ENCODE results near the gene SF3B6.

DNA sequence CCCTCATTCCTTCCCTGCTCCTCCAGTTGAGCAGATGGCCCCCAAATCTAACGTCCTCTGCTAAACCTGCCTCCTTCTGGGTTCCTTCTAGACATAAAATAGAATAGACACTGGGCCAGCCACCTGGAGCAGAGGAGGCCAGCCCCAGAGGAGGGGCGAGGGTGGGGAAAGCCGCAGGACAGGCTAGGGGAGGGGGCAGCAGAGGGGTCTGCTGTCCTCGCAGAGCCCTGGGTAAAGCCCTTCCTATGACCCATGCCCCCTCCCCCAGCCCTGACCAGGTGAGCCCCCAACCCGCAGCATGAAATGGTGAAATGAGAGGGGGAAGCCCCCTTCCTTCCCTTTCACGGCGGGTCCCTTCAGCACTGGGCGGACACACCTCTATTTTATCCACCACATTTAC lies 58.4 kb downstream of the SF3B6 start:
- TF ChIP-seq, protein P1, sequence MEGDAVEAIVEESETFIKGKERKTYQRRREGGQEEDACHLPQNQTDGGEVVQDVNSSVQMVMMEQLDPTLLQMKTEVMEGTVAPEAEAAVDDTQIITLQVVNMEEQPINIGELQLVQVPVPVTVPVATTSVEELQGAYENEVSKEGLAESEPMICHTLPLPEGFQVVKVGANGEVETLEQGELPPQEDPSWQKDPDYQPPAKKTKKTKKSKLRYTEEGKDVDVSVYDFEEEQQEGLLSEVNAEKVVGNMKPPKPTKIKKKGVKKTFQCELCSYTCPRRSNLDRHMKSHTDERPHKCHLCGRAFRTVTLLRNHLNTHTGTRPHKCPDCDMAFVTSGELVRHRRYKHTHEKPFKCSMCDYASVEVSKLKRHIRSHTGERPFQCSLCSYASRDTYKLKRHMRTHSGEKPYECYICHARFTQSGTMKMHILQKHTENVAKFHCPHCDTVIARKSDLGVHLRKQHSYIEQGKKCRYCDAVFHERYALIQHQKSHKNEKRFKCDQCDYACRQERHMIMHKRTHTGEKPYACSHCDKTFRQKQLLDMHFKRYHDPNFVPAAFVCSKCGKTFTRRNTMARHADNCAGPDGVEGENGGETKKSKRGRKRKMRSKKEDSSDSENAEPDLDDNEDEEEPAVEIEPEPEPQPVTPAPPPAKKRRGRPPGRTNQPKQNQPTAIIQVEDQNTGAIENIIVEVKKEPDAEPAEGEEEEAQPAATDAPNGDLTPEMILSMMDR (IDR thresholded peaks at IDR 0.05), result no peak
- TF ChIP-seq KDM5A (IDR thresholded peaks at IDR 0.05) (no peak), POLR2A (IDR thresholded peaks at IDR 0.05; ENCODE audit: low read length) (no peak), MAFK (IDR thresholded peaks at IDR 0.05; ENCODE audit: partially characterized antibody) (no peak), ESRRA (IDR thresholded peaks at IDR 0.05; ENCODE audit: borderline replicate concordance, low read length) (no peak), POLR2AphosphoS2 (conservative IDR thresholded peaks at IDR 0.05; ENCODE audit: low read length) (no peak), RCOR1 (IDR thresholded peaks at IDR 0.05; ENCODE audit: low read depth, low read length) (no peak)
- TF ChIP-seq, protein P2, sequence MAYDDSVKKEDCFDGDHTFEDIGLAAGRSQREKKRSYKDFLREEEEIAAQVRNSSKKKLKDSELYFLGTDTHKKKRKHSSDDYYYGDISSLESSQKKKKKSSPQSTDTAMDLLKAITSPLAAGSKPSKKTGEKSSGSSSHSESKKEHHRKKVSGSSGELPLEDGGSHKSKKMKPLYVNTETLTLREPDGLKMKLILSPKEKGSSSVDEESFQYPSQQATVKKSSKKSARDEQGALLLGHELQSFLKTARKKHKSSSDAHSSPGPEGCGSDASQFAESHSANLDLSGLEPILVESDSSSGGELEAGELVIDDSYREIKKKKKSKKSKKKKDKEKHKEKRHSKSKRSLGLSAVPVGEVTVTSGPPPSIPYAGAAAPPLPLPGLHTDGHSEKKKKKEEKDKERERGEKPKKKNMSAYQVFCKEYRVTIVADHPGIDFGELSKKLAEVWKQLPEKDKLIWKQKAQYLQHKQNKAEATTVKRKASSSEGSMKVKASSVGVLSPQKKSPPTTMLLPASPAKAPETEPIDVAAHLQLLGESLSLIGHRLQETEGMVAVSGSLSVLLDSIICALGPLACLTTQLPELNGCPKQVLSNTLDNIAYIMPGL (CRISPR knock-in tag; IDR thresholded peaks at IDR 0.05; ENCODE audit: borderline replicate concordance), result no peak
- TF ChIP-seq, protein P3, sequence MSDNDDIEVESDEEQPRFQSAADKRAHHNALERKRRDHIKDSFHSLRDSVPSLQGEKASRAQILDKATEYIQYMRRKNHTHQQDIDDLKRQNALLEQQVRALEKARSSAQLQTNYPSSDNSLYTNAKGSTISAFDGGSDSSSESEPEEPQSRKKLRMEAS (IDR thresholded peaks at IDR 0.05), result no peak
- TF ChIP-seq, protein P4, sequence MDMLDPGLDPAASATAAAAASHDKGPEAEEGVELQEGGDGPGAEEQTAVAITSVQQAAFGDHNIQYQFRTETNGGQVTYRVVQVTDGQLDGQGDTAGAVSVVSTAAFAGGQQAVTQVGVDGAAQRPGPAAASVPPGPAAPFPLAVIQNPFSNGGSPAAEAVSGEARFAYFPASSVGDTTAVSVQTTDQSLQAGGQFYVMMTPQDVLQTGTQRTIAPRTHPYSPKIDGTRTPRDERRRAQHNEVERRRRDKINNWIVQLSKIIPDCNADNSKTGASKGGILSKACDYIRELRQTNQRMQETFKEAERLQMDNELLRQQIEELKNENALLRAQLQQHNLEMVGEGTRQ (IDR thresholded peaks at IDR 0.05), result no peak
- TF ChIP-seq, protein P5, sequence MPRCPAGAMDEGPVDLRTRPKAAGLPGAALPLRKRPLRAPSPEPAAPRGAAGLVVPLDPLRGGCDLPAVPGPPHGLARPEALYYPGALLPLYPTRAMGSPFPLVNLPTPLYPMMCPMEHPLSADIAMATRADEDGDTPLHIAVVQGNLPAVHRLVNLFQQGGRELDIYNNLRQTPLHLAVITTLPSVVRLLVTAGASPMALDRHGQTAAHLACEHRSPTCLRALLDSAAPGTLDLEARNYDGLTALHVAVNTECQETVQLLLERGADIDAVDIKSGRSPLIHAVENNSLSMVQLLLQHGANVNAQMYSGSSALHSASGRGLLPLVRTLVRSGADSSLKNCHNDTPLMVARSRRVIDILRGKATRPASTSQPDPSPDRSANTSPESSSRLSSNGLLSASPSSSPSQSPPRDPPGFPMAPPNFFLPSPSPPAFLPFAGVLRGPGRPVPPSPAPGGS (IDR thresholded peaks at IDR 0.05), result no peak
